GM12873 (cell line): Measurements from ENCODE around the gene RANBP3.

Source experiments
- TF ChIP-seq, protein P1 (sequence below): IDR thresholded peaks from 2 replicates; pipeline ENCODE4 v1.5.1; 2012; ENCODE audit warnings: low read depth, mild to moderate bottlenecking, moderate library complexity, low read length, control low read depth; ENCODE audit not compliant: insufficient read depth; ENCODE audit errors: missing control alignments

The RANBP3 gene

DNA sequence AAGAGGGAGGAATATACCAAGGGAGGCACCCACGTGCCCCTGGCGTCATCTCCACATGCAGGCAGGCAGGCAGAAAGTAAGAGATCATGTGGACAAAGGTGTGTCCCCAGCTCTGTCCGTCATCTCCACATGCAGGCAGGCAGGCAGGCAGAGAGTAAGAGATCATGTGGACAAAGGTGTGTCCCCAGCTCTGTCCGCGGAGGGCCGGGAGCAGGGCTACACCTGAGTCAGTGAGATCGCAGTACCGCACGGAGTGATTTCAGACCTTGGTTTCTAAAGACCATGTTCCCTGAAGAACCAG, 41.7 kb downstream of the RANBP3 start:
- TF ChIP-seq, protein P1, sequence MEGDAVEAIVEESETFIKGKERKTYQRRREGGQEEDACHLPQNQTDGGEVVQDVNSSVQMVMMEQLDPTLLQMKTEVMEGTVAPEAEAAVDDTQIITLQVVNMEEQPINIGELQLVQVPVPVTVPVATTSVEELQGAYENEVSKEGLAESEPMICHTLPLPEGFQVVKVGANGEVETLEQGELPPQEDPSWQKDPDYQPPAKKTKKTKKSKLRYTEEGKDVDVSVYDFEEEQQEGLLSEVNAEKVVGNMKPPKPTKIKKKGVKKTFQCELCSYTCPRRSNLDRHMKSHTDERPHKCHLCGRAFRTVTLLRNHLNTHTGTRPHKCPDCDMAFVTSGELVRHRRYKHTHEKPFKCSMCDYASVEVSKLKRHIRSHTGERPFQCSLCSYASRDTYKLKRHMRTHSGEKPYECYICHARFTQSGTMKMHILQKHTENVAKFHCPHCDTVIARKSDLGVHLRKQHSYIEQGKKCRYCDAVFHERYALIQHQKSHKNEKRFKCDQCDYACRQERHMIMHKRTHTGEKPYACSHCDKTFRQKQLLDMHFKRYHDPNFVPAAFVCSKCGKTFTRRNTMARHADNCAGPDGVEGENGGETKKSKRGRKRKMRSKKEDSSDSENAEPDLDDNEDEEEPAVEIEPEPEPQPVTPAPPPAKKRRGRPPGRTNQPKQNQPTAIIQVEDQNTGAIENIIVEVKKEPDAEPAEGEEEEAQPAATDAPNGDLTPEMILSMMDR, result no peak

DNA sequence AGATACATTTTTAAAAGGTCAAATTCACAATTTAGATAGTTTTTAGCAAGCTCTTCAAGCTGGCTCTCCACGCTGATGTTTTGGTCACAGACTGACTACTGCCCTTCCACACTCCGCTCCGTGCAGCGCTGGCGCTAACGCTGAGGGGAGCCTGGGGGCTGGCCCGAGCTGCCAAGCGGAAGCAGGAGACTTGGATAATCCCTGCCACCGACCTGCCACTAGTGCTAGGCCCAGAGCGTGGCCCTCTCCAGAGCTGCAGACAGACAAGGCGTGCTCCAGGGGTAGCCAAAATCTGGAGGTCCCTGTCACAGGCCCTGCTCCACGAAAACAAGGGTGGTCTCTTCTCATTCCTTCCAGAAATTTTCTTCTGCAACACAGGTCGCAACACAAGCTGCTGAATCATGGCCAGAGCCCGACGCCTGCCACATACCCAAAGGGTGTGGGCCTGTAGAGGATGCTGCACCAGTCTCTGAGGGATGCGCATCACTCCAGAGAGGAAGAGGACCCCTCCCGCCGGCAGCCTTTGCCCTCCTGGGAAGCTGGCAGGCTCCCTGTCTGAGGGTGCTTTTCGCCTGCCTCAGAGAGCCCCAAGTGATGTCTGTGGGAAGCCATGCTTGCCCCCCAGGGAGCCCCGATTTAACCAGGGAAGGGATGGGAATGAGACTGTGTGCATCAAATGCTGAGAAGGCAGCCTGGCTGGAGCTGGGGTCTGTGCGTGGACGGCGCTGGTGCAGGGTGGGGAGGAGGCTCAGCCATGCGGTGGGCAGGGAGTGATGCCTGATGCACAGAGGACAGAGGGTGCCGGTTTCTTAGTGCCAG, 42.3 kb downstream of the RANBP3 start:
- TF ChIP-seq, protein P1, result no peak

DNA sequence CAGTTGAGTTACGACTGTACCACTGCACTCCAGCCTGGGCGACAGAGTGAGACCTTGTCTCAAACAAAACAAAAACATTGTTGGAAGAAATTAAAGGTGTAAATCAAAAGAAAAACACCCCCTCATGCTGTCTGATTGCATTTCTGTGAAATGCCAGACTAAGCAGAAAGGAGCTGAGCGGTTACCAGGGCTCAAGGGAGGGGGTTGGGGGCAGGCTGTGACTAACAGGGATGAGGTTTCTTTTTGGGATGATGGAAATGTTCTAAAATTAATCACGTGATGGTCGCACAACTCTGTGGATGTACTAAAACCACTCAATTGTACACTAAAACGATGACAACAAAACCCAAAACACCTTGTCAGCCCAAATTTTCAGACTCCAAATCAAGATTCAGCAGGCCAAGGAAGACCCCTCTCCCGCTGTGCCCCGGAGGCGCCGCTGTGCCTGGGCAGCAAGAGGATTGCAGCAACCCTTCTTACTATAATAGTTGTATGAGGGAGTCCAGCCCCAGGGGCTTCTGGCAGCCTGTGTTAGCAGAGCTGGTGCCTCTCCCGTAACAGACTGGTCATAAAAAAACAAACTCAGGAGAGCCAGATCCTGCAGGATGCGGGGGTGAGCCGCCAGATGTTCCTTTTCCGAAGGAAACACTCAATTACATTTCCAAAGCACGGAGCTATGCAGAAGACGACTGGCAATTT, 43.0 kb downstream of the RANBP3 start:
- TF ChIP-seq, protein P1, result no peak

- TF ChIP-seq, protein P1, result no peak
Measured at GRCh38 chr19:5934069-5934401, 43.9 kb downstream of the RANBP3 start.

DNA sequence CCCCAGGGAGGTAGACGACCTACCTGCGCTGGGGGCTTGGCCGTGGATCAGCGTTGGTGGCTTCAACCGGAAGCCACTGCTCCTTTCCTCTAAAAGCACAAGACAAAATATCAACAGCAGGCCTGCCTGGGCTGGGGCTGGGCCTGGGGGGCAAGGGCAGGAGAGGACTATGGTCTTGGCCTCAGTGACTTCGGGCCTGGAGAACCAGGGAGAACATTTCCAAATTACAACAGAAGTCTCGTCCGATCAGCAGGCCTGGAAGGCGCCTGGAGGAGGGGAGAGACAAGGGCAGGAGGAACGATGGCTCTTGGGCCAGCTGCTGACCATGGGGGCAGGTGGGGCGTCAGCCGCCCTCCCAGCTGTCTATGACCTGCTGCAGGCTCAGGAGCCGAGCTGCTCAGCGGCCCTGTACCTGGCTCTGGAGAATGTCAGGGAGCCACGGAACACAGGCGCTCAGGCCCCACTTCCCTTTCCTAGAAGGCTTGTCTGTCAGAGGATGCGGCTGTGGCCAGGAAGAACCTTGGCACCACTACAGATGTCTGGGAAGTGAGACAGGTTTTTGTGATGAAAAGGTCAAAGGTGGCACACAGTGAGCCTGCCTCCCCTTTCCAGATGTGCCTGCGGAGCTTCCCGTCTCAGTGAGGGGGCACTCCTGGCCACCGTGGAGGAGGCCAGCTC, 44.4 kb downstream of the RANBP3 start:
- TF ChIP-seq, protein P1, result no peak

- TF ChIP-seq, protein P1, result no peak
Measured at GRCh38 chr19:5932609-5933262, 45.2 kb downstream of the RANBP3 start.

GRCh38 chr19:5932146-5932545, 45.8 kb downstream of the RANBP3 start:
- TF ChIP-seq, protein P1, result no peak
